Lower leg skin (tissue), 4 donors: ENCODE results near the gene C8B. TPM values are rescaled to one million over a fixed set of nuclear protein-coding genes. Genes with fewer than 3 reads are reported as not detected.

ENCODE experiments used
- DNase-seq, 2 donors: peaks; one replicate each; pipeline ENCODE4 v3.0.0-alpha.2; 2019; ENCODE audit warnings: low spot score in 2 of 2
- H3K4me3 ChIP-seq: fragments of 200-600 bp; sonication (generic); 2 replicates; pipeline ENCODE4 v1.5.1; 2017; ENCODE audit warnings: mild to moderate bottlenecking, low read depth; ENCODE audit not compliant: poor library complexity, severe bottlenecking
- CTCF ChIP-seq, 3 donors: fragments of 450-650 bp; IDR thresholded peaks; one replicate each; pipeline ENCODE4 v1.5.1; 2016; ENCODE audit warnings: antibody characterized with exemption in 3 of 3, mild to moderate bottlenecking in 3 of 3, moderate library complexity in 2 of 3
- POLR2A ChIP-seq, 2 donors: fragments of 450-650 bp; IDR thresholded peaks; one replicate each; pipeline ENCODE4 v1.6.1; 2016 to 2017; ENCODE audit warnings: antibody characterized with exemption in 2 of 2, mild to moderate bottlenecking in 1 of 2, moderate library complexity in 1 of 2
- WGBS, 2 donors: methylation state at CpG; one replicate each; pipeline ENCODE4 v1.1.5; 2018; 5-methylcytosine and 5-hydroxymethylcytosine counted together
- intact Hi-C: fragments of 100-400 bp; cut with DNase I; formaldehyde crosslinking; loops from one replicate; pipeline ENCODE4 v1.15.0; 2023; ENCODE audit warnings: low total_unique reads
- total RNA-seq, 4 donors: library from RNA; depleted of rRNA; stranded (reverse); fragments of >200 nt; gene quantifications; one replicate each; pipeline ENCODE4 v1.1.0, GENCODE V29; 2016

The C8B gene
- total RNA-seq, 4 donors from 2014 or later, result not detected

DNA sequence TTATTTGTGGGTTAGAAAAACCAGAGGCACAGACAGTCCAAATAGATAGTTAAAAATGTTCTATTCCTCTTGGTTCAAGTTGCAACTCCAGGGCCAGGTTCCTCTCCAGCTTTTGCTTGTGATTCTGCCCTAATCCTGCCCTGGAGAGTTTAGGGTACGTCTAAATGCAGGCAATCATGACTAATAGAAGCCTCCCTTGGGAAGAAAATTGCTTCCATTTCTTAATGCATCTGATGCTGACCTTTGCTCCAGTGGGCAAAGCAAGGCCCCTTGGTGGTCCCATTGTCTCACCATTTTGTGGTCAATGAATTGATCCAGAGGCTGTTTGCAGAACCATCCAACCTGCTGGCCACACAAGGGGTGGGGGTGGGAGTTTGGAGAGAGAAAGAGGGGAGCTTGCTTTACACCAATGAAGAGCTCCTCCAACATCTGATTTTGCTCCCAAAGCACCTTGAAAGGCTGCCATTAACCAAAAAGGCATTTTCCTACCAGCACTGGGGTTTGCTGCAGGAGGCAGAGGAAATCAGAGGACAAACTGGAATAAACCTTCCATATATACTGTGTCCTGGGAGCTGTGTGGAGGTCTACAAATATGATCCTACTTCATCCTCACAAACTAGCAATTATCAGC is 31.3 kb downstream of the C8B start:
- intact Hi-C loops, result no loop called here
- WGBS, 2 donors, result 11 to 18% methylated on average over 1 of the region's 1 CpG
- TF ChIP-seq POLR2A (IDR thresholded peaks at IDR 0.05) (no peak), CTCF (IDR thresholded peaks at IDR 0.05) (no peak)

DNA sequence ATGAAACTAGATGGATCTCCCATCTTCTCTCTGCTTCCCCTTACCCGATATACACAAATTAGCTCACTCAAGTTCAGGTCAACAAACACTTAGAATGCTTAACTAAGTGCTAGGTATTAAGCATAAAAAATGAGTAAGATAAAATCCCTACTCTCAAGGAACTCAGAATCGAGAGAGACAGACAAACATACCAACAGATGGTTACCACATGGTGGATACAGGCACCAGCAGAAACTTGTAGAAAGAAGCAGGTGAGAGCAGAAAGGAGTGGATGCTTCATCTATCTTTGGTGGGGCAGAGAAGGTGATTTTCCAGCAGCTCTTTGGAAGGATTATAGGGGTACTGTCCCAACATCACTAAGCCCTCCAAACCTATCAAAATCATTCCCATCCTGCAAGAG is 32.2 kb downstream of the C8B start:
- H3K4me3 ChIP-seq, result no peak overlapping the region
- 70 to 72% methylated on average over 2 of the region's 2 CpGs for WGBS, 2 donors
- no peak for DNase-seq
- intact Hi-C loops, result no loop called here
- TF ChIP-seq POLR2A (IDR thresholded peaks at IDR 0.05), result no peak
- TF ChIP-seq CTCF (IDR thresholded peaks at IDR 0.05), result no peak

More for the DNA sequence above, 31.3 kb downstream of the C8B start:
- H3K4me3 ChIP-seq, result no peak overlapping the region
- DNase-seq, result no peak

- no peak for DNase-seq
- 83 to 86% methylated on average over 2 of the region's 2 CpGs for WGBS, 2 donors
- intact Hi-C loops, result no loop called here
- no peak overlapping the region for H3K4me3 ChIP-seq
- TF ChIP-seq POLR2A (IDR thresholded peaks at IDR 0.05), result no peak
- no peak for TF ChIP-seq CTCF (IDR thresholded peaks at IDR 0.05)
Measured at GRCh38 chr1:56933161-56933560, 32.7 kb downstream of the C8B start.

DNA sequence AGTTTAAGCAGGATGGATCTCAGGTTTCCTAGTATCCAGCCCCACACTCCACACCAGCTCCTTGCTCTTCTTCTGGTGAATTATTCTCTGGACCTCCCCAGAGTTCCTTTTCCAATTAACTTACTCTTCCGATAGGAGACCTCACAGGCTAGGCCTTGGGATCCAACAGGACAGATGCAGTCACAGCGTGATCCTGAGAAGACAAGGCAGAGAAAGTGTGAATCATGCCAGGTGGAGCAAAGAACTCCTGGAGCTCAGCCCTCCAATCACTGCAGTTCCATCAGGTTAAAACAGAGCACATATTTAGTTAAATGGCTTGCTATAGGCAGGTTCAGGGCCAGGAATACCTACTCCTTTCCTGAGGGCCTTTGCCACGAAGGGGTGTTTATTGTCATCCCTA is 34.1 kb downstream of the C8B start:
- 57 to 76% methylated on average over 3 of the region's 3 CpGs for WGBS, 2 donors
- no peak overlapping the region for H3K4me3 ChIP-seq
- intact Hi-C loops, result no loop called here
- TF ChIP-seq CTCF (IDR thresholded peaks at IDR 0.05) (no peak), POLR2A (IDR thresholded peaks at IDR 0.05) (no peak)
- DNase-seq, result no peak

DNA sequence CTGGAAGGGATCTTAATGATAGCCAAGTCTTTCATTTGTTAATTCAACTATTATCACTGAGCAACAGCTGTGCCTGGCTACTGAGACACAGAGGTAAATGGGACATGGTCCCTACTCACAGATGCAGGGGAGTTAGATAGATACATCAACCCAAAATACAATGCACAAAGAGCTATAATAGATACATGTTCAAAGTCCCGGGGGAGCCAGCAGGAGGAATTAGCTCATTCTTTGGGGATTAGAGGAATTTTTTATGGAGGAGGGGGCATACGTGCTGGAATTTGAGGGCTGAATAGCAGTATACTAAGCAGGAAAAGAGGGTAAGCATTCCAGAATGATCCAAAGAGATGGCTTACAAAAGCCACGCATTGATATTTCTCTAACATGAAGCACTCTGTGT is 34.6 kb downstream of the C8B start:
- H3K4me3 ChIP-seq, result no peak overlapping the region
- WGBS, 2 donors, result 62 to 68% methylated on average over 3 of the region's 3 CpGs
- no peak for TF ChIP-seq POLR2A (IDR thresholded peaks at IDR 0.05)
- TF ChIP-seq CTCF (IDR thresholded peaks at IDR 0.05), result no peak
- intact Hi-C loops, result no loop called here
- DNase-seq, result no peak

GRCh38 chr1:56929492-56929891 is 36.3 kb downstream of the C8B start:
- WGBS, 2 donors, result 71 to 93% methylated on average over 2 of the region's 2 CpGs
- DNase-seq, result no peak
- no peak overlapping the region for H3K4me3 ChIP-seq
- TF ChIP-seq CTCF (IDR thresholded peaks at IDR 0.05), result no peak
- TF ChIP-seq POLR2A (IDR thresholded peaks at IDR 0.05), result no peak
- intact Hi-C loops, result no loop called here
